Head of caudate nucleus (tissue), 42 donors: ENCODE results near the gene S100A5.

Source experiments
- DNase-seq, 42 donors: peaks; one replicate each; pipeline versions ENCODE4 v3.0.0 to v3.0.0-alpha.2; 2020 to 2021; ENCODE audit warnings: mixed read lengths in 7 of 42
- intact Hi-C: fragments of 100-400 bp; cut with DNase I; formaldehyde crosslinking; loops from one replicate; pipeline ENCODE4 v1.15.0; 2022

The S100A5 gene

DNA sequence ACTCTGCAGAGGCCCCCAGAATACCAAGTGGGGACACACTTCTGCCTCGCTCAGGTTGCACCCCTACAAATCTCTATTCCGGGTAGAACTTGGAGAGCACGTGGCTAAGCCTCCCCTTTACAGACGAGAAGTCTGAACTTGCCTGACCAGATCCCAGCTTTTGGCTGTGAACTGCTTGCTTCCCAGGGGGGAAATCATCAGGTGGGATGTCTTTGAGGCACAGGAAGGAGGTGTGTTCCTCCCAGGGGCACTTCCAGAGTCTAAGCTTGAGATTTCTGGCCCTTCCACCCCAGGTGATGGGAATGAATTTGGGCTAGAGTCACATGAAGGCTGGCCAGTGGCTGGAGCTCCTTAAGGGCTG is 9.6 kb upstream of the S100A5 start:
- intact Hi-C loops = no loop called here
- DNase-seq = no peak

DNA sequence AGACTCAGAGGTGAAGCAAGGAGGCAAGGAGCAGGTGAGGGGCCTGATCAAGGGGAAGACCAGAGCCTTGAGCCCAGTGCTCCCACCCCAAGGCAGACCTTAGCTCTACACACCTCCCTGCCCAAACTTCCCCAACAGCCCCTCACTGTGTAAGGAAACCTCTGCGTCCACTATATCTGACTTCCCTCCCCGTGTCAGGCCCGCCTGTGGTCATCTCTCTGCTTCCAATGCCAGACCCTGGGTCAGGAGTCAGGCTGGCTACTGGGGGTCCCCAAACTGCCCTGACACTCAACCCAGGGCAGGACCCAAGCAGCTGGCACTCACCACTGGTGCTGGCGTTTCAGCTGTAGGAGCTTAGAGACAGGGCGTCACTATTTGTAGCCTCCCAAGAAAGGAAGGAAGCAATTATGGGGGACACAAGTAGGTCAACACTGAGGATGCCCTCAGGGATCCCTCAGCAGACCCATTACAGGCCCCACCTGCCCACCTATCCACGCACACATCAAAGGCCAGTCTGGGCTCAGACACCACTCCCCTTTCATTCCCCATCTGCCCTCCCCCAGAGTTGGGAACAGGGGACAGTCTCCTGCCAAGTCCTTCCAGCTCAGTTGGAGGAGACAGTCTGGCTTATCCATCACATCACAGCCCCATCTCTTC is 9.1 kb upstream of the S100A5 start:
- intact Hi-C loops = no loop called here
- DNase-seq = no peak

DNA sequence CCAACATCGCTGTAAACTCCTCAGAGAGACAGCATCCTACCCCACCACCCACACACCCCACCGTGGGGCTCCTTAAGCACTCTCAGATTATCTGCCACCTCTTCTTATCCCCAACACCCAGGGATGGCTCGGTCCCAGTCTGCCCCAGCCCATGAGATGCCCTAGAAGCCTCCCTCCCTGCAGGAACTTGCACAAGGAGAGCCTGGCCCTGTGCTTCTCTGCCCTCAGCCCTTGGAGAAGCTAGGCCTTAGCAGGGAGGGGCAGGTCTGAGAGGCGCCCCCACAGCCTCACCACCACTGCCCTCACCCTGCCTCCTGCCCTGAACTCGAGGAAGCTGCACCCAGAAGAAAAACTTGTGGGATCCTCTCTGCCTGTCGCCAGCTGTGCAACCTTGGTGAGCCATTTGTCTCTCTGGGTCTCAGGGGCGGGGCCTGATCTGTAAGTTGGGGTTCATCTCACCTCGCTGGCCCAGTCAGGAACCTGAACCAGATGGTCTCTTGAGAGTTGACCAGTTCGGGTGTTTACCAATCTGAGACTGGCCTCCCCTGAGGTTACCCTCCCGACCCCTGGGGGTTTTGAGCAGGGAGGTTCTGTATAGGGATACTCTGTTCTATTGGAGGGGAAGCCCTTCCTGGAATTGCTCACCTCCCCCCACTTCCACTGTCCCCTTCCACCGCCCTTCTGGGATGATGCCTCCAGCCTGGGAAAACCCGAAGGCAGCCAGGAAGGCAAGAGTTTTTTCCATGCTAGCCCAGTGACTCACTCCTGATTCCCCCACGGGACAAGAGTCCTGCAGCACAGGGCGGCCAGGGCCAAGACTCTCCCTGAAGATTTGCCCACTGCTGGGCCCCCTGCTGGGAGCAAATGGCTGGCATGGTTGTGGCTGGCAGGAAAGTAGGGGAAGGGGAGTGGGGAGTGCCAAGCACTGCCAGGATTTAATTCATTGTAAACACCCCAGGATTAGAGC is 8.3 kb upstream of the S100A5 start, which contains the start of gene S100A3:
TSS of gene S100A3 (minus strand) at position 537 of the 967 bp plus-strand sequence. CDS start 773 bp downstream, outside the sequence.
- intact Hi-C loops = no loop called here
- DNase-seq = peak in 4 of 42 donors; percentile 53 to 74 (median 65)

DNA sequence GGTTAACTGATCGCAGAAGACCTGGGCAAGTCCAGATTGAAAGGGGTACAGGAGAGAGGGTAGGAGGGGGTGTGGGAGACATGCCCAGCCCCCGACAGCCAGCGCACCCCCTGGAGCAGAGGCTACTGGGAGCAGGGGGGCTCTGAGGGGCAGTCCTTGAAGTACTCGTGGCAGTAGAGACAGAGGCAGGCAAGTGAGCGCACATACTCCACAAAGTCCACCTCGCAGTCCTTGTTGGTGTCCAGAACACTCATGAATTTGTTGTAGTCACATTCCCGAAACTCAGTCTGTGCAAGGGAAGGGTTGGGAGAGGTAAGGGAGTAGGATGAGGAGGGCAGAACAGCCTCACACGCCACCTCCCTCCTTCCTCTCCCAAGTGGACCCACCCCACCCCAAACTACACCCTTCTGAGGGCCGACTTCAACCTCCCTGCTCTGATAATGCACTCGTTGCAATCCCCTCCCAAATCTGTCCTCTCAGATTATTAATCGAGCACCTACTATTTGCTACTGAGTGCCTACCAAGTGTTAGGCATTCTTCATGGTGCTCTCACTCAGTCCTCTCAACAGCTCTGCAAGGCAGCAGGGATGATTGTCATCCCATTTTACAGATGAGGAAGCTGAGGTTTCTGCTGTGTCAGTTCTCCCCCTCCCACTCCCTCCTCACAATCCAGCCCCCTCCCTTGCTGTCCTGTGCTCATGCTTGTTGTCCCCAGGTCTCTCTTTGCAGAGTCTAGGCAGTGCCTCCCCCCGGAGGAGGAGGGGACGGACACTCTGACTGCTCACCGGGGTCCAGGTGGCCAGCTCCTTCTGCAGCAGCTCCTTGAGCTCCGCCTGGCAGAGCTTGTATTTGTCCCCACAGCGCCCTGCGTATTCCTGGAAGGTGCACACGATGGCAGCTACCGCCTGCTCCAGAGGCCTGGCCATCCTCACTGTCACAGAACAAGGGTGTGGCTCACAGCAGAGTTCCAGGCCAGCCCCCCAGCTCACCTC is 7.1 kb upstream of the S100A5 start:
- DNase-seq = no peak
- intact Hi-C loops = no loop called here

DNA sequence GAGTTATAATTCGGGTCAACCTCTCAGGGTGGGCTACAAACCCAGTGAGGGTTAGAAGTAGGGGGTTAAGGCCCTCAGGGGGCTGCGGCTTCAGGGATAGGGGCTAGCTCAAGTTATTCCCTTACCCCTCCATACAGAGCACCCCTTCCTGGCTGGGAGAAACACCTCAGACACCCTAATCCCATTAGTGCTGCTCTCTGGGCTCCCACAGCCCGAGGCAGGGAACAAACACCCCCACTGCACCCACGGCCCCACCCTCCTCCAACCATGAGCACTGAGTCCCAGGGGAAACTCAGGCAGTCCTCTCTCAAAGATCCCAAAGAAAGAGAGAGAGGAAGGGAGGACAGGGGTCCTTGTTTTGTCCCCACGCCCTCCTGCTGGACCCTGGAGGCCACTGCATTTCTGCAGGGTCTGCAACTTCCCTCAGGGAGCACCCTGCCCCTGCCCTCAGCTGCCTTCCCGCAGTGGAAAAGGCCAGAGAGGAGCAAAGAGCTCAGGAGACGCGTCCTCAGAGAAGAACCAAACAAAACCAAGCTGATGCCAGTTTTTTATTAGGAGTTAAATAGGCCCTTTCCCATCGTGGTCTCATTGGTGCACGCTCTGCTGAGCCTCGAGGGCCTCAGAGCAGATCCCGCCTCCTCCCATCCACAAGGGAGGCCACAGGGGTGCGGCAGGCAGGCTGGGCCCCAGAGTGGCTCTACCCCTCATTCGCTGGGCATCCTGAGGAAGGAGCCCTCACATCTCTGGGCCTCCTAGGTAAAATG is 6.2 kb upstream of the S100A5 start:
- DNase-seq = no peak

DNA sequence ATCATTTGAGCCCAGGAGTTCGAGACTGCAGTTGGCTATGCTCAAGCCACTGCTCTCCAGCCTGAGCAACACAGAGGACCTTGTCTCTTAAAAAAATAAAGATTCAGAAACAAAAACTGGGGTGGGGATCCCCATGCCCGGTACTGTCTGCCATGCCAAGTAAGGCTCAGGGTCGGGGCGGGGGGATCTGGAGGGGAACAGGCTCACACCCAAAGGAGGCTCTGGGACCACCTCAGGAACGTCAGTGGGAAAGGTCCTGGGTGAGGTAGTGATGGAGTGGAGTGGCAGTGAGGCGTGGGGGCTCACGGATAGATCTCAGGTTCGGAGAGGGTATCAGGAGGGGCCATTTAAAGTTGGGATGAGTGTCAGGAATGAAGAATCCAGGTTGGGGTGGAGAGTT is 5.6 kb upstream of the S100A5 start:
- no peak for DNase-seq
- intact Hi-C loops = no loop called here

More for the DNA sequence above, 6.2 kb upstream of the S100A5 start:
- intact Hi-C loops = no loop called here

DNA sequence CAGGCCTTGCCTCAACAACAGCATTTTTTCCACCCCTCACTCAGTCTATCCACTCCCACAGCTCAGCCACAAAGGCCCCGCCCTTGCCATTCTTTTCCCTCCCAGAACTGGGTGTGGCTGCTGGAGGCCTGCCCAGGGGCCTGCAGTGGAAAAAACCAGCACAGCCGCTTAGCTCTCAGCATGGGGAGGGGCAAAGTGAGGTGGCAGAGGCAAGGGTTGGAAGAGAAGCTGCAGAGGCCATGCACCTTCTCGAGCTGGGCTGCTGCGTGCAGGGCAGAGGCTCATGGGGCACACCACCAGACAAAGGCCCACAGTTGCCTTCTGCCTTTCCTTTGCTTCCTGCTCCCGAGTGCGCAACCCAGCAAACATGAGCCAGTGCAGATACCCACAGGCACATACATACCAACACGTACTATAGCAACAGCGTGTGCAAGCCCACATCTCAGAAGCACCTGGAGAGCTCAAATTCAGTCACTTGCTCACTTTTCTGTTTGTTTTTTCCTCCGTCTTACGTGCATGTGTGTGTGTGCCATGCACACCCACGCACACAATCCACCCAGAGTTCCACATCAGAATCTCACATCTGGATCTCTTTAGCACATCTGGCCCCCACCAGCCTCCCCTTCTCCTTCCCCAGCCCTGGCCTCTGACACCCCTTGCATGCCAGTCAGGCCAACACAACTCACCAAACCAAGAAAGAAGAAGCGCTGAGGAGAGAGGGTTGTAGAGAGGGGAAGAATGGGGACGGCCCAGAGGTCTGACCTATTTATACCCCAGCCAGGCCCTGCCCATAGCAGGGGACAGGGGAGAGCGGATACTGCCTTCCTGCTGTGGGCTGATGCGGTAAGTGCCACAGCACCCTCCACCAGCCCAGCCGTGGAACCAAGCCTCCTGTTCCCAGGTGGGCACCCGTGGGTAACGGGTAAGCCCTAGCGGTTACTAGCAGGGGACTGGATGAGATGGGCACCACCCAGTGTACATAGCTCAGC is 4.6 kb upstream of the S100A5 start, which contains the start of gene S100A4:
TSS of gene S100A4 (minus strand) at position 740 of the 989 bp plus-strand sequence. CDS start 1,012 bp downstream, outside the sequence.
- intact Hi-C loops = no loop called here
- DNase-seq = peak in 40 of 42 donors; percentile 22 to 85 (median 61)

DNA sequence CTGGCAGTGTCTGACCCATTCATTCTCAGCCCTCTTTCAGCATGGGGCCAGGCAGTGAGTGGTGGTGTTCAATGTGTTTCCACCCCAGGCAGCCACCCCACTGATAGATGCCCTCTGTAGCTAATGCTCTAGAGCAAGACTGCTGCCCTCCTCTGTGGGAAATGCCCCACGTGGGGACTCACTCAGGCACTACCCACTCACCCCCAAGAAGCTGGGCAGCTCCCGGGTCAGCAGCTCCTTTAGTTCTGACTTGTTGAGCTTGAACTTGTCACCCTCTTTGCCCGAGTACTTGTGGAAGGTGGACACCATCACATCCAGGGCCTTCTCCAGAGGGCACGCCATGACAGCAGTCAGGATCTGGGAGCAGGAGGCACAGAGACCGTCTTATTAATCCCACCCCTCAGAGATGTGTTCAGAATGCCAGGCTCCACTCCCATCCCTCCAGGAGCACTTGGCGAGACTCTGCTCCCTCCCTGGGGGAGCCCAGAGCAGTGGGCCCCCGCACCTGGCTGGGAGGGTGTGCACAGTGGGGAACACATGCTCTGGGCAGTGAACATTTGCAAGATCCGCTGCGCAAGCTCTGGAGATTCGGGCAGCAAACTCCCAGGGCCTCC is 3.8 kb upstream of the S100A5 start:
- intact Hi-C loops = no loop called here
- no peak for DNase-seq

DNA sequence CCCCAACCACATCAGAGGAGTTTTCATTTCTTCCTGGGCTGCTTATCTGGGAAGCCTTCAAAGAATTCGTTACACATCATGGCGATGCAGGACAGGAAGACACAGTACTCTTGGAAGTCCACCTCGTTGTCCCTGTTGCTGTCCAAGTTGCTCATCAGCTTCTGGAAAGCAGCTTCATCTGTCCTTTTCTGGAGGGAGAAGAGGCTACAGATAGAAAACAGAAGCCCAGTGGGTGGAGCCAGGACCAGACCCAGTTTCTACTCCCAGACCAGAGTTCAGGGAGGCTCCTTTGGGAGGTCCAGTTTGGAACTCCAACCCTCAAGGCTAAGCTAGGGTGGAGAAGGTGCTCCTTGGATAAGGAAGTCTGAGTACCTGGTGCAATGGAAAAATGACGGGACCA is 3.0 kb upstream of the S100A5 start:
- intact Hi-C loops = no loop called here
- no peak for DNase-seq

DNA sequence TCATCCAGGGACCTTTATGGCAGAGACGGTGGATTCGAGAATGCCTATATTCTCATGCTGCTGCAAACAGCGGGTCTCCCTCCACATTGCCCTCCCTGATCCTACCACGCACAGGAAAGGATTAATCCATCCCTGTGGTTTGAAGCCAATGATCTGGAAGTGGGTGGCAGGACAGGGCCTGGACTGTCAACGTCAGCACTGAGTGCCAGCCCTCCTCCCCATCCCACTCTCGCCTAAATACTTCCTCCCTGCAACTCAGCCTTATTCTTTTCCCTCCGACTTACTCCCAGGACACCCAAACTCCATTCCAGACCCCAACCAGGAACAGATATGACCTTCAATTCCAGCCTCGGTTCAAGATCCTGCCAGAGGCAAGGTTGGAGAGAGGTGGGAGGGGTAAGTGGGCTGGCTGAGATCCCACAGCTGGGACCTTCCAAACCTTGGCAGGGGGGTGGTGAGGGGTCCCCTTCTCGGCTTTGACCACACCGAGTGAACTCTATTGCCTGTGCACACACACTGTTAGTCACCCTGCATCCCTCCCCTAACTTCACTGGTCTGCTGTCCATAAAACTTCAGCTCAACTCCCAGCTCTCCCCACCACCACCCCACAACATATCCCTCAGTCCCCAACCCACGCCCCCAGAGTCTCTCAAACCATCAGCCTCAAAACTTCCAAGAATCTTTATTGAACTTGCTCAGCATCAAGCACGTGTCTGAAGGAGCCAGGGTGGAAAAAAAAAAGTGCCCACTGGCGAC is 2.4 kb upstream of the S100A5 start:
- DNase-seq = no peak
- intact Hi-C loops = no loop called here

DNA sequence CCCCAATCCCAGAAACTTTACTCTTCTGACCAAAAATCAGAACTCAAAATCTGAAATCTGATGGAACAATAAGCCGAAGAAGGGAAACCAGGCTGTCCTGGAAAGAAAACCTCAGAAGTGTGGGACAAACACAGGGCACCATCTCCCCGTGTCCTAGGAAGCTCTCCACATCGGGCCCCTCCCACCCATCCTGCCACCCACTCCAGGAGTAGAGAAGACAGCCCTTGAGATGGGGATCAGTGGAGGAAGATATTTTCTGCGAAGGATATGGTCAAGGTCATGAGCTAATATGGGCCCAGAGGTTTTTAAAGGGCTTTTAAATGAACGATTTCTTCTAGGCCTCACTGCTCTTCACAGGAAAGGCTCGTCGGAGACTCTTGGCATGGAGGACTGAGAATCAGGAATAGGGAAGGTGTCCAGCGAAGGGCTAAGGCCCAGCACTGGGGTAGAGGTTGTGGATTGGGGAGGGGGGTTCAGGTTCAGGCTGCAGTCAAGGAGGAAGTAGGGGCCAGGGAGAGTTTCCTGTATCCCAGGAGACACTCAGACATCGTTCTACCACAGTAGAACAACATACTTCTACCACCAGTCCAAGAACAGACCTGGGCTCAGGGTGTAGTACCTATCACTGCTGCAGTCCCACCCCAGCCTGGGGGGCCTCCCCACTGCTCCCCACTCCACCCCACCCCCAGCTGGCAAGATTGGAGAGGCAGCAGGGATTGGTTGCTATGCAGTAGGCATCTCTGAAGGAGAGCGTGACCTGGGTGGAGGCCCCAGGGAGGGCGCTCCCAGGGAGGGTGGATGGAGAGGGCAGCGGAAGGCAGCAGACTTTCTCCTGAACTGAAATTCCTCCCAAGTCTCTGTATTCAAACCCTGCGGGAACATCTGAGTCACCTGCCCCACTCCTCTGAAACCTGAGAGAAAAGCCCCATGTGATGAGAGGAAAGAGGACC is 1.2 kb upstream of the S100A5 start:
- no peak for DNase-seq
- intact Hi-C loops = no loop called here

DNA sequence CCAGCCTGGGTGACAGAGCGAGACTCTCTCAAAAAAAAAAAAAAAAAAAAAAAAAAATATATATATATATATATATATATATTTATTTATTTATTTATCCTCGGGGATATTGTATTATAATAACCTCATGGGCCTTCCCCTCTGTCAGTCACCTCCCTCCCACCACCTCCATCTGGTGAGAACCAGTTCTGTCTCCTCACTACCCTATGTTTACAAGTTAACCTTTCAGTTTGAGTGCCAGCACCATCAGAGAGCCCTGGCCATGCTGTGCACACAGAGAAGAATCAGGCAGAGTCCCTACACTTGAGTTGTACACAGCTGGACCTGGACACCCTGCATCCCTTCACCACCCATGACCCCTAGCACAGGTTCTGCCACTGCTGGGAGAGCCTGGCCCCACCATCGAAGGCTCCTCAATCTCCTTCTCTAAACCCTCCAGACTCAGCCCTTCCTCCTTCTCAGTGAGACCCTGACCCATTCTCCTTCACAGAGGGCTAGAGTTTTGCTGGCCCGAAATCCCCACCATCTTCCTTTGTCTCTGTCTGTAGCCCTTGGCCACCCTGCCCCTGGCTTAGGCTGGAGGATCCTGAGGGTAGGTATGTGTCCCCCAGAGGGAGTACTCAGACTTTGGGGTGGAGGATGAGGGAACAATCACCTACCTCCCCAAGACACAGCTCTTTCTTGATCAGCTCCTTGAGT is 1.2 kb downstream of the S100A5 start:
- intact Hi-C loops = no loop called here
- DNase-seq = no peak

DNA sequence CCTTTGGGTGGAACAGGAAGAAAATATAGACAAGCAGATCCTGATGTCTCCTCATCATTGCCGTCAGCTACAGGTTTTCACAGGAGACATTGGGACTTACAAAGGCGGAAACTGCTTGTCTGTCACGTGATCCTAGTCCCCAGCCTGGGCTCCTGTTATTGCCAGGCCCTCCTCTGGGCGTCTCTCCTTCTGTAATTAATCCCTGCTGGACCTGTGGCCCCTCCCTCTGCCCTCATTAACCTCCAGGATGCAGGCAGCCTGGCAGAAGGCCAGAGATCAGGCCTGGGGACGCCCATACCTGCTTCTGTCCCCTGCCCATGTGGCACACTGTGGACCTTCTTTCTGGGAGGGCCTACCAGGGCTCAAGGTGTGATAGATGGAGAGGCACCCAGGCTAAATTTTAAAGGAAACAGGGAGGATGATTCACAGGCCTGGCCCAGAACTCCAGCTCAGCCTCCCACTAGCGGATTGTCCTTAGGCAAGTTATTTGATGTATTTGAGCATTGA is 2.4 kb downstream of the S100A5 start:
- no peak for DNase-seq
- intact Hi-C loops = no loop called here

DNA sequence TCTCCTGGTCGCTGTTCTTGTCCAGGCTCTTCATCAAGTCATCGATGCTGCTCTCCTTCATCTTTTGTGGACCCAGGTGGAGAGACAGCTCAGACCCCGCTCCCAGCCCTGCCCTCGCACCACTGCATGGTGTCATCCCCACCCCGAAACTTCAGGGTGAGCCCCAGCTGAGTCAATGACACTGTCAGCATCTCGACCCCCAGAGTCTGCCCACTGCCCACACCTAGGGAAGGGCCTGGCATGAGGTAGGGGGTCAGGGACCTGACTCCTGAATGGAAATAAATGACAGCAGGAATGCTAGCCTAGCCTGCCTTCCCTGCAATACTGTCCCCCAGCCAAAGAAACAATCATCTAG is 3.4 kb downstream of the S100A5 start:
- intact Hi-C loops = no loop called here
- no peak for DNase-seq
